ENCODE measurements around the gene PSMA5. TPM values are rescaled to one million over a fixed set of nuclear protein-coding genes. Genes with fewer than 3 reads are reported as not detected.
A peak's percentile ranks its signal among the peaks of the same experiment; 100 is the strongest.

Gene PSMA5
- total and polyA plus RNA-seq, 2 of the 13 experiments (the other 11 are each of a cell fraction or from before 2014, with no cell fraction given) = 140 to 169 TPM

DNA sequence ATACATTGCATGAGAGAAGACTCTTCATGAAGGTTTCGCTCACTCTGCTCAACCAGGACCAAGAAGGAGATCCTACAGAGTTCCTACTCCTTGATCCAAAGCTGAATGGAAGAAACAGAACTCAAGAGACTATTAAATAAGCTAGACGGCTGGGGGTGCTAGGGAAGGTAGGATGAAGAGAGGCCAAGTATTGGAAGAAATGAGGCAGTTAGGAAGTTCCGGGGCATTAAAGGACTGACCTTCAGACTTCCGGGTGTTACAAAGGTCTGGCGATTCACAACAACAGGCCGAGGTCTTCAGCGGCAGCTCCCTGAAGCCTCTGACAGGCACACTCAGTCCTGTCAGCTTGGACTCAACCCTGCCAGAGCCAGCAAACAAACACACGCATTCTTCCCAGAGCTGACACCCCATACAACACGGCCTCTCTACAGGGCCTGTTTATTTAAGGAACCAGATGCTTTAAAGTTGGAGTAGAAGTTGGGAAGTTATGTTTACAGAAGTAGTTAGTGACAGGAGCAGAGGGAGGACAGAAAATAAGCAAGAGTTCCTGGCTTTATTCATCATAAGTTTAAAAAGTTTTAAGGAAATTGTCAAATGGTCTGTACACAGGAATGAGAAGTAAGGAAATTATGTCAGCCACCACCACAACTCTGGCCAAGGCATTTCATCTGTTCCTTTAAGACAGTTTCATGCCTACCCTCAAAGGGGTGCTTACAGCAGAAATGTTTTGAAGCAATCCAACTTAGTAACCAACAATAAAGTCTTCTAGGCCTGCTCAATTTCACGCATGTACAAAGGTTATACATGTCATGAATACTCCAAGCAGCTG, 33.2 kb downstream of the PSMA5 start (continued):
- TF ChIP-seq, protein P1, sequence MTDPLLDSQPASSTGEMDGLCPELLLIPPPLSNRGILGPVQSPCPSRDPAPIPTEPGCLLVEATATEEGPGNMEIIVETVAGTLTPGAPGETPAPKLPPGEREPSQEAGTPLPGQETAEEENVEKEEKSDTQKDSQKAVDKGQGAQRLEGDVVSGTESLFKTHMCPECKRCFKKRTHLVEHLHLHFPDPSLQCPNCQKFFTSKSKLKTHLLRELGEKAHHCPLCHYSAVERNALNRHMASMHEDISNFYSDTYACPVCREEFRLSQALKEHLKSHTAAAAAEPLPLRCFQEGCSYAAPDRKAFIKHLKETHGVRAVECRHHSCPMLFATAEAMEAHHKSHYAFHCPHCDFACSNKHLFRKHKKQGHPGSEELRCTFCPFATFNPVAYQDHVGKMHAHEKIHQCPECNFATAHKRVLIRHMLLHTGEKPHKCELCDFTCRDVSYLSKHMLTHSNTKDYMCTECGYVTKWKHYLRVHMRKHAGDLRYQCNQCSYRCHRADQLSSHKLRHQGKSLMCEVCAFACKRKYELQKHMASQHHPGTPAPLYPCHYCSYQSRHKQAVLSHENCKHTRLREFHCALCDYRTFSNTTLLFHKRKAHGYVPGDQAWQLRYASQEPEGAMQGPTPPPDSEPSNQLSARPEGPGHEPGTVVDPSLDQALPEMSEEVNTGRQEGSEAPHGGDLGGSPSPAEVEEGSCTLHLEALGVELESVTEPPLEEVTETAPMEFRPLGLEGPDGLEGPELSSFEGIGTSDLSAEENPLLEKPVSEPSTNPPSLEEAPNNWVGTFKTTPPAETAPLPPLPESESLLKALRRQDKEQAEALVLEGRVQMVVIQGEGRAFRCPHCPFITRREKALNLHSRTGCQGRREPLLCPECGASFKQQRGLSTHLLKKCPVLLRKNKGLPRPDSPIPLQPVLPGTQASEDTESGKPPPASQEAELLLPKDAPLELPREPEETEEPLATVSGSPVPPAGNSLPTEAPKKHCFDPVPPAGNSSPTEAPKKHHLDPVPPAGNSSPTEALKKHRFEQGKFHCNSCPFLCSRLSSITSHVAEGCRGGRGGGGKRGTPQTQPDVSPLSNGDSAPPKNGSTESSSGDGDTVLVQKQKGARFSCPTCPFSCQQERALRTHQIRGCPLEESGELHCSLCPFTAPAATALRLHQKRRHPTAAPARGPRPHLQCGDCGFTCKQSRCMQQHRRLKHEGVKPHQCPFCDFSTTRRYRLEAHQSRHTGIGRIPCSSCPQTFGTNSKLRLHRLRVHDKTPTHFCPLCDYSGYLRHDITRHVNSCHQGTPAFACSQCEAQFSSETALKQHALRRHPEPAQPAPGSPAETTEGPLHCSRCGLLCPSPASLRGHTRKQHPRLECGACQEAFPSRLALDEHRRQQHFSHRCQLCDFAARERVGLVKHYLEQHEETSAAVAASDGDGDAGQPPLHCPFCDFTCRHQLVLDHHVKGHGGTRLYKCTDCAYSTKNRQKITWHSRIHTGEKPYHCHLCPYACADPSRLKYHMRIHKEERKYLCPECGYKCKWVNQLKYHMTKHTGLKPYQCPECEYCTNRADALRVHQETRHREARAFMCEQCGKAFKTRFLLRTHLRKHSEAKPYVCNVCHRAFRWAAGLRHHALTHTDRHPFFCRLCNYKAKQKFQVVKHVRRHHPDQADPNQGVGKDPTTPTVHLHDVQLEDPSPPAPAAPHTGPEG (CRISPR knock-in tag; IDR thresholded peaks at IDR 0.05) = 0 out of 2 replicates have a peak, but pooled peaks have one; percentile 48
- no peak for TF ChIP-seq SMYD3 (CRISPR knock-in tag; IDR thresholded peaks at IDR 0.05)
- TF ChIP-seq SPEN (CRISPR knock-in tag; IDR thresholded peaks at IDR 0.05; ENCODE audit: low read depth) = peak; percentile 52; the same call in 1 of the 2 replicates
- TF ChIP-seq ZNF652 (CRISPR knock-in tag; IDR thresholded peaks at IDR 0.05; ENCODE audit: borderline replicate concordance, low read depth) = no peak; the same call in 1 of the 2 replicates
- TF ChIP-seq, protein P2, sequence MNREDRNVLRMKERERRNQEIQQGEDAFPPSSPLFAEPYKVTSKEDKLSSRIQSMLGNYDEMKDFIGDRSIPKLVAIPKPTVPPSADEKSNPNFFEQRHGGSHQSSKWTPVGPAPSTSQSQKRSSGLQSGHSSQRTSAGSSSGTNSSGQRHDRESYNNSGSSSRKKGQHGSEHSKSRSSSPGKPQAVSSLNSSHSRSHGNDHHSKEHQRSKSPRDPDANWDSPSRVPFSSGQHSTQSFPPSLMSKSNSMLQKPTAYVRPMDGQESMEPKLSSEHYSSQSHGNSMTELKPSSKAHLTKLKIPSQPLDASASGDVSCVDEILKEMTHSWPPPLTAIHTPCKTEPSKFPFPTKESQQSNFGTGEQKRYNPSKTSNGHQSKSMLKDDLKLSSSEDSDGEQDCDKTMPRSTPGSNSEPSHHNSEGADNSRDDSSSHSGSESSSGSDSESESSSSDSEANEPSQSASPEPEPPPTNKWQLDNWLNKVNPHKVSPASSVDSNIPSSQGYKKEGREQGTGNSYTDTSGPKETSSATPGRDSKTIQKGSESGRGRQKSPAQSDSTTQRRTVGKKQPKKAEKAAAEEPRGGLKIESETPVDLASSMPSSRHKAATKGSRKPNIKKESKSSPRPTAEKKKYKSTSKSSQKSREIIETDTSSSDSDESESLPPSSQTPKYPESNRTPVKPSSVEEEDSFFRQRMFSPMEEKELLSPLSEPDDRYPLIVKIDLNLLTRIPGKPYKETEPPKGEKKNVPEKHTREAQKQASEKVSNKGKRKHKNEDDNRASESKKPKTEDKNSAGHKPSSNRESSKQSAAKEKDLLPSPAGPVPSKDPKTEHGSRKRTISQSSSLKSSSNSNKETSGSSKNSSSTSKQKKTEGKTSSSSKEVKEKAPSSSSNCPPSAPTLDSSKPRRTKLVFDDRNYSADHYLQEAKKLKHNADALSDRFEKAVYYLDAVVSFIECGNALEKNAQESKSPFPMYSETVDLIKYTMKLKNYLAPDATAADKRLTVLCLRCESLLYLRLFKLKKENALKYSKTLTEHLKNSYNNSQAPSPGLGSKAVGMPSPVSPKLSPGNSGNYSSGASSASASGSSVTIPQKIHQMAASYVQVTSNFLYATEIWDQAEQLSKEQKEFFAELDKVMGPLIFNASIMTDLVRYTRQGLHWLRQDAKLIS (CRISPR knock-in tag; IDR thresholded peaks at IDR 0.05) = no peak
- no peak for TF ChIP-seq ZSCAN30 (CRISPR knock-in tag; IDR thresholded peaks at IDR 0.05)
- peak; percentile 85 for TF ChIP-seq RBAK (CRISPR knock-in tag; IDR thresholded peaks at IDR 0.05)
- TF ChIP-seq ZBTB42 (CRISPR knock-in tag; IDR thresholded peaks at IDR 0.05) = no peak
- no peak for TF ChIP-seq RFX1 (IDR thresholded peaks at IDR 0.05)
- TF ChIP-seq, protein P3, sequence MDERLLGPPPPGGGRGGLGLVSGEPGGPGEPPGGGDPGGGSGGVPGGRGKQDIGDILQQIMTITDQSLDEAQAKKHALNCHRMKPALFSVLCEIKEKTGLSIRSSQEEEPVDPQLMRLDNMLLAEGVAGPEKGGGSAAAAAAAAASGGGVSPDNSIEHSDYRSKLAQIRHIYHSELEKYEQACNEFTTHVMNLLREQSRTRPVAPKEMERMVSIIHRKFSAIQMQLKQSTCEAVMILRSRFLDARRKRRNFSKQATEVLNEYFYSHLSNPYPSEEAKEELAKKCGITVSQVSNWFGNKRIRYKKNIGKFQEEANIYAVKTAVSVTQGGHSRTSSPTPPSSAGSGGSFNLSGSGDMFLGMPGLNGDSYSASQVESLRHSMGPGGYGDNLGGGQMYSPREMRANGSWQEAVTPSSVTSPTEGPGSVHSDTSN (CRISPR knock-in tag; IDR thresholded peaks at IDR 0.05) = peak; percentile 66
- TF ChIP-seq SALL1 (CRISPR knock-in tag; IDR thresholded peaks at IDR 0.05) = peak; percentile 99
- TF ChIP-seq, protein P4, sequence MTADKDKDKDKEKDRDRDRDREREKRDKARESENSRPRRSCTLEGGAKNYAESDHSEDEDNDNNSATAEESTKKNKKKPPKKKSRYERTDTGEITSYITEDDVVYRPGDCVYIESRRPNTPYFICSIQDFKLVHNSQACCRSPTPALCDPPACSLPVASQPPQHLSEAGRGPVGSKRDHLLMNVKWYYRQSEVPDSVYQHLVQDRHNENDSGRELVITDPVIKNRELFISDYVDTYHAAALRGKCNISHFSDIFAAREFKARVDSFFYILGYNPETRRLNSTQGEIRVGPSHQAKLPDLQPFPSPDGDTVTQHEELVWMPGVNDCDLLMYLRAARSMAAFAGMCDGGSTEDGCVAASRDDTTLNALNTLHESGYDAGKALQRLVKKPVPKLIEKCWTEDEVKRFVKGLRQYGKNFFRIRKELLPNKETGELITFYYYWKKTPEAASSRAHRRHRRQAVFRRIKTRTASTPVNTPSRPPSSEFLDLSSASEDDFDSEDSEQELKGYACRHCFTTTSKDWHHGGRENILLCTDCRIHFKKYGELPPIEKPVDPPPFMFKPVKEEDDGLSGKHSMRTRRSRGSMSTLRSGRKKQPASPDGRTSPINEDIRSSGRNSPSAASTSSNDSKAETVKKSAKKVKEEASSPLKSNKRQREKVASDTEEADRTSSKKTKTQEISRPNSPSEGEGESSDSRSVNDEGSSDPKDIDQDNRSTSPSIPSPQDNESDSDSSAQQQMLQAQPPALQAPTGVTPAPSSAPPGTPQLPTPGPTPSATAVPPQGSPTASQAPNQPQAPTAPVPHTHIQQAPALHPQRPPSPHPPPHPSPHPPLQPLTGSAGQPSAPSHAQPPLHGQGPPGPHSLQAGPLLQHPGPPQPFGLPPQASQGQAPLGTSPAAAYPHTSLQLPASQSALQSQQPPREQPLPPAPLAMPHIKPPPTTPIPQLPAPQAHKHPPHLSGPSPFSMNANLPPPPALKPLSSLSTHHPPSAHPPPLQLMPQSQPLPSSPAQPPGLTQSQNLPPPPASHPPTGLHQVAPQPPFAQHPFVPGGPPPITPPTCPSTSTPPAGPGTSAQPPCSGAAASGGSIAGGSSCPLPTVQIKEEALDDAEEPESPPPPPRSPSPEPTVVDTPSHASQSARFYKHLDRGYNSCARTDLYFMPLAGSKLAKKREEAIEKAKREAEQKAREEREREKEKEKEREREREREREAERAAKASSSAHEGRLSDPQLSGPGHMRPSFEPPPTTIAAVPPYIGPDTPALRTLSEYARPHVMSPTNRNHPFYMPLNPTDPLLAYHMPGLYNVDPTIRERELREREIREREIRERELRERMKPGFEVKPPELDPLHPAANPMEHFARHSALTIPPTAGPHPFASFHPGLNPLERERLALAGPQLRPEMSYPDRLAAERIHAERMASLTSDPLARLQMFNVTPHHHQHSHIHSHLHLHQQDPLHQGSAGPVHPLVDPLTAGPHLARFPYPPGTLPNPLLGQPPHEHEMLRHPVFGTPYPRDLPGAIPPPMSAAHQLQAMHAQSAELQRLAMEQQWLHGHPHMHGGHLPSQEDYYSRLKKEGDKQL (CRISPR knock-in tag; IDR thresholded peaks at IDR 0.05; ENCODE audit: low read depth) = peak; percentile 79; the same call in 1 of the 2 replicates
